HG02798 (cell line): ENCODE results near the gene DTNA.

Source experiments
- ATAC-seq: cut with Tn5 transposase; IDR thresholded peaks from one replicate; pipeline ENCODE4 v1.9.1; 2021; ENCODE audit warnings: mild to moderate bottlenecking; ENCODE audit not compliant: unreplicated experiment, poor library complexity

DTNA gene

GRCh38 chr18:34844072-34844471 is 134.0 kb downstream of the DTNA start:
- ATAC-seq: no peak

GRCh38 chr18:34844732-34845459 is 134.8 kb downstream of the DTNA start:
- ATAC-seq: no peak

GRCh38 chr18:34847408-34847807 is 137.3 kb downstream of the DTNA start:
- no peak for ATAC-seq

- ATAC-seq: no peak
Measured at GRCh38 chr18:34848156-34848555, 138.1 kb downstream of the DTNA start.

- ATAC-seq: no peak
Measured at GRCh38 chr18:34848695-34849094, 138.6 kb downstream of the DTNA start.

- ATAC-seq: no peak
Measured at GRCh38 chr18:34857320-34857719, 147.2 kb downstream of the DTNA start.

- no peak for ATAC-seq
Measured at GRCh38 chr18:34858188-34858587, 148.1 kb downstream of the DTNA start.

GRCh38 chr18:34859496-34859895 is 149.4 kb downstream of the DTNA start:
- ATAC-seq: no peak

GRCh38 chr18:34862561-34862960 is 152.5 kb downstream of the DTNA start:
- ATAC-seq: no peak

GRCh38 chr18:34863702-34864101 is 153.6 kb downstream of the DTNA start:
- ATAC-seq: no peak

- no peak for ATAC-seq
Measured at GRCh38 chr18:34864836-34865497, 154.9 kb downstream of the DTNA start.

- ATAC-seq: no peak
Measured at GRCh38 chr18:34866310-34866709, 156.2 kb downstream of the DTNA start.

- ATAC-seq: no peak
Measured at GRCh38 chr18:34866739-34867138, 156.6 kb downstream of the DTNA start.

GRCh38 chr18:34867520-34867919 is 157.4 kb downstream of the DTNA start:
- ATAC-seq: no peak

GRCh38 chr18:34870555-34871310 is 160.6 kb downstream of the DTNA start:
- ATAC-seq: no peak

- ATAC-seq: no peak
Measured at GRCh38 chr18:34871435-34871834, 161.3 kb downstream of the DTNA start.

GRCh38 chr18:34872066-34872465 is 162.0 kb downstream of the DTNA start:
- no peak for ATAC-seq

GRCh38 chr18:34873986-34874580 is 164.0 kb downstream of the DTNA start:
- ATAC-seq: no peak

GRCh38 chr18:34875150-34875549 is 165.1 kb downstream of the DTNA start:
- ATAC-seq: no peak

- no peak for ATAC-seq
Measured at GRCh38 chr18:34880403-34880802, 170.3 kb downstream of the DTNA start.
